PC-3 (cell line): Measurements from ENCODE around the gene ACBD7. TPM values are rescaled to one million over a fixed set of nuclear protein-coding genes. Genes with fewer than 3 reads are reported as not detected.

Experiments used
- ATAC-seq: fragments of 200-7000 bp; cut with Tn5 transposase; 2 replicates; pipeline ENCODE4 v1.9.1; 2020; ENCODE audit warnings: mild to moderate bottlenecking, moderate library complexity
- BruUV-seq: library from RNA; stranded (reverse); fragments of 400-500 nt; replicated peaks from 2 replicates; lab custom pipeline; 2021; lab: Mats Ljungman, UMichigan
- CTCF ChIA-PET: fragments of 300-600 bp; sonication (Branson Sonifier 250); formaldehyde crosslinking; loops from one replicate; lab custom pipeline; 2022; ENCODE audit warnings: antibody characterized with exemption; lab: Charles Lee
- POLR2A ChIA-PET: fragments of 300-600 bp; sonication (Branson Sonifier 250); formaldehyde crosslinking; loops from one replicate; lab custom pipeline; 2022; ENCODE audit warnings: antibody characterized with exemption; ENCODE audit not compliant: unreplicated experiment; lab: Charles Lee
- DNase-seq: peaks from one replicate; pipeline ENCODE4 v3.0.0-alpha.2; 2015
- H2AFZ ChIP-seq: fragments of 300-600 bp; sonication (generic); 2 replicates; pipeline ENCODE4 v1.6.0; 2016; ENCODE audit warnings: antibody characterized with exemption, low read length
- H3F3A ChIP-seq: fragments of 300-600 bp; sonication (generic); one replicate; pipeline ENCODE4 v1.6.0; 2017; ENCODE audit warnings: antibody characterized with exemption, low read length, control low read depth, mild to moderate bottlenecking; ENCODE audit not compliant: unreplicated experiment
- H3K27ac ChIP-seq: fragments of 300-600 bp; sonication (generic); 2 replicates; pipeline ENCODE4 v1.5.1; 2016; ENCODE audit warnings: mild to moderate bottlenecking, low read length
- H3K27me3 ChIP-seq: fragments of 300-600 bp; sonication (generic); 2 replicates; pipeline ENCODE4 v1.6.1; 2016; ENCODE audit warnings: low read length, mixed read lengths
- H3K36me3 ChIP-seq: fragments of 300-600 bp; sonication (generic); 2 replicates; pipeline ENCODE4 v1.6.1; 2016; ENCODE audit warnings: low read depth, mixed run types, low read length, mixed read lengths
- H3K4me1 ChIP-seq: fragments of 300-600 bp; sonication (generic); 2 replicates; pipeline ENCODE4 v1.5.1; 2016; ENCODE audit warnings: low read length; ENCODE audit not compliant: insufficient read depth
- H3K4me2 ChIP-seq: fragments of 300-600 bp; sonication (generic); 2 replicates; pipeline ENCODE4 v1.6.0; 2016; ENCODE audit warnings: low read length
- H3K4me3 ChIP-seq: fragments of 300-600 bp; sonication (generic); 2 replicates; pipeline ENCODE4 v1.5.1; 2016; ENCODE audit warnings: mild to moderate bottlenecking, low read length, mixed read lengths
- H3K79me2 ChIP-seq: fragments of 300-600 bp; sonication (generic); 2 replicates; pipeline ENCODE4 v1.6.1; 2017; ENCODE audit warnings: low read length, mixed read lengths
- H3K9ac ChIP-seq: fragments of 300-600 bp; sonication (generic); 2 replicates; pipeline ENCODE4 v1.6.0; 2016; ENCODE audit warnings: mild to moderate bottlenecking, low read length
- H3K9me2 ChIP-seq: fragments of 300-600 bp; sonication (generic); replicated peaks from 2 replicates; pipeline ENCODE4 v1.6.1; 2016; ENCODE audit warnings: mixed run types, low read length, mixed read lengths
- H3K9me3 ChIP-seq: fragments of 300-600 bp; sonication (generic); 2 replicates; pipeline ENCODE4 v1.6.1; 2016; ENCODE audit warnings: low read length, mixed read lengths
- H4K20me1 ChIP-seq: fragments of 300-600 bp; sonication (generic); 2 replicates; pipeline ENCODE4 v1.6.1; 2016; ENCODE audit warnings: low read length, mixed read lengths
- EZH2 ChIP-seq: fragments of 300-600 bp; sonication (generic); IDR thresholded peaks from one replicate; pipeline ENCODE4 v1.6.1; 2017; ENCODE audit warnings: antibody characterized with exemption, mild to moderate bottlenecking, low read length; ENCODE audit not compliant: unreplicated experiment
- EZH2phosphoT487 ChIP-seq: fragments of 300-600 bp; sonication (generic); IDR thresholded peaks from 2 replicates; pipeline ENCODE4 v1.6.1; 2018; ENCODE audit warnings: mild to moderate bottlenecking, antibody characterized with exemption, low read length, borderline replicate concordance
- intact Hi-C: fragments of 100-400 bp; cut with micrococcal nuclease; formaldehyde crosslinking; loops from 2 replicates; pipeline ENCODE4 v1.9.0; 2023
- total RNA-seq: library from RNA; depleted of rRNA; stranded (reverse); fragments of >200 nt; gene quantifications from 2 replicates; pipeline ENCODE4 v1.2.3, GENCODE V29; 2014
- TF ChIP-seq, protein P1 (sequence below): fragments of 300-600 bp; sonication (generic); conservative IDR thresholded peaks from 2 replicates; pipeline ENCODE4 v1.5.1; 2017; ENCODE audit warnings: antibody characterized with exemption, low read depth, mild to moderate bottlenecking, low read length

ACBD7 gene
- total RNA-seq, 1 experiment from 2014 or later = 5.4 TPM

DNA sequence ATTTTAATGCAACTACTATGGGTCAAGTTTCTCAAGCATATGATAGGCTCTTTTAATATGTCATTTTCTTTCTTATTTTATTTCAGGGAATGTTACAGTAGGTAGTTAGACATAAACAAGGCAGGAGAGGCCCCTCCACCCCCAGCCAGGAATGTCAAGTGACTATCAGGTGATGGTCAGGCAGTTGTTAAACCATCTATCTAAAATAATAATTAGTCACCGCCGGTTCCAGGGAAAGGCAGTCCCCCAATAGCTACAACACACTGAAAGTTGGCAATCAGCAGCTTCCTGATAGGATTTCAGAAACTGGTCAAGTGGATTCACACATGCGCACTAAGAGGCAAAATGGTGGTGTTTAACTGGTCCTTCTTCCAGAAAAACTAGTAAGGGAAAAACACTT is 35.5 kb downstream of the ACBD7 start:
- no TSS peak for BruUV-seq
- Histone ChIP-seq H3F3A (no peaks in the 10 kb centered on the region), H3K79me2 (no peaks in the 10 kb centered on the region), H3K4me1 (no peaks in the 10 kb centered on the region), H3K27ac (no peak overlapping the region), H3K9me3 (no peaks in the 10 kb centered on the region), H3K27me3 (no peaks in the 10 kb centered on the region), H3K4me2 (no peak overlapping the region), H3K4me3 (no peak overlapping the region), H3K9me2 (no peaks in the 10 kb centered on the region), H3K9ac (no peak overlapping the region), H2AFZ (no peak overlapping the region), H4K20me1 (no peaks in the 10 kb centered on the region), H3K36me3 (no peaks in the 10 kb centered on the region)
- CTCF ChIA-PET = no interaction called here
- ATAC-seq (no peak), DNase-seq (no peak)
- intact Hi-C loops = no loop called here
- POLR2A ChIA-PET = no interaction called here
- TF ChIP-seq, protein P1, sequence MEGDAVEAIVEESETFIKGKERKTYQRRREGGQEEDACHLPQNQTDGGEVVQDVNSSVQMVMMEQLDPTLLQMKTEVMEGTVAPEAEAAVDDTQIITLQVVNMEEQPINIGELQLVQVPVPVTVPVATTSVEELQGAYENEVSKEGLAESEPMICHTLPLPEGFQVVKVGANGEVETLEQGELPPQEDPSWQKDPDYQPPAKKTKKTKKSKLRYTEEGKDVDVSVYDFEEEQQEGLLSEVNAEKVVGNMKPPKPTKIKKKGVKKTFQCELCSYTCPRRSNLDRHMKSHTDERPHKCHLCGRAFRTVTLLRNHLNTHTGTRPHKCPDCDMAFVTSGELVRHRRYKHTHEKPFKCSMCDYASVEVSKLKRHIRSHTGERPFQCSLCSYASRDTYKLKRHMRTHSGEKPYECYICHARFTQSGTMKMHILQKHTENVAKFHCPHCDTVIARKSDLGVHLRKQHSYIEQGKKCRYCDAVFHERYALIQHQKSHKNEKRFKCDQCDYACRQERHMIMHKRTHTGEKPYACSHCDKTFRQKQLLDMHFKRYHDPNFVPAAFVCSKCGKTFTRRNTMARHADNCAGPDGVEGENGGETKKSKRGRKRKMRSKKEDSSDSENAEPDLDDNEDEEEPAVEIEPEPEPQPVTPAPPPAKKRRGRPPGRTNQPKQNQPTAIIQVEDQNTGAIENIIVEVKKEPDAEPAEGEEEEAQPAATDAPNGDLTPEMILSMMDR = no peak
- TF ChIP-seq EZH2 (no peak), EZH2phosphoT487 (no peak)

DNA sequence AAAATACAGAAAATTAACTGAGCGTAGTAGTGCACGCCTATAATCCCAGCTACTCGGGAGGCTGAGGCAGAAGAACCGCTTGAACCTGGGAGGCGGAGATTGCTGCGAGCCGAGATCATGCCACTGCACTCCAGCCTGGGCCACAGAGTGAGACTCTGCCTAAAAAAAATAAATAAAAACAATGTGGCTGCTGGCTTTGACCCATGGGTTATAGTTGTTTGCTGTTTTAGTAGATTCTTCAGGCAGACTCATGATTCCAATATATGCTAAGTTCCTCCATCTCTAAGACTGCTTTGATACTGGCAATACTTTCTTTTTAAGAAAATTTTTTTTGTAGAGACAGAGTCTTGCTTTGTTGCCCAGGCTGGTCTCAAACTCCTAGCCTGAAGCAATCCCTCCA is 36.5 kb downstream of the ACBD7 start:
- no peak for DNase-seq
- no TSS peak for BruUV-seq
- H3K79me2 ChIP-seq = no peaks in the 10 kb centered on the region
- no peak overlapping the region for H3K9ac ChIP-seq
- H4K20me1 ChIP-seq = no peaks in the 10 kb centered on the region
- H3K9me3 ChIP-seq = no peaks in the 10 kb centered on the region
- no peaks in the 10 kb centered on the region for H3K4me1 ChIP-seq
- no peaks in the 10 kb centered on the region for H3K9me2 ChIP-seq
- H3K27ac ChIP-seq = no peak overlapping the region
- CTCF ChIA-PET = no interaction called here
- H3K4me2 ChIP-seq = no peak overlapping the region
- POLR2A ChIA-PET = no interaction called here
- no peaks in the 10 kb centered on the region for H3K36me3 ChIP-seq
- TF ChIP-seq EZH2 (no peak), EZH2phosphoT487 (no peak)
- TF ChIP-seq, protein P1 = no peak
- no peak overlapping the region for H2AFZ ChIP-seq
- H3F3A ChIP-seq = no peaks in the 10 kb centered on the region
- H3K27me3 ChIP-seq = no peaks in the 10 kb centered on the region
- intact Hi-C loops = no loop called here
- H3K4me3 ChIP-seq = no peak overlapping the region
- ATAC-seq = no peak

DNA sequence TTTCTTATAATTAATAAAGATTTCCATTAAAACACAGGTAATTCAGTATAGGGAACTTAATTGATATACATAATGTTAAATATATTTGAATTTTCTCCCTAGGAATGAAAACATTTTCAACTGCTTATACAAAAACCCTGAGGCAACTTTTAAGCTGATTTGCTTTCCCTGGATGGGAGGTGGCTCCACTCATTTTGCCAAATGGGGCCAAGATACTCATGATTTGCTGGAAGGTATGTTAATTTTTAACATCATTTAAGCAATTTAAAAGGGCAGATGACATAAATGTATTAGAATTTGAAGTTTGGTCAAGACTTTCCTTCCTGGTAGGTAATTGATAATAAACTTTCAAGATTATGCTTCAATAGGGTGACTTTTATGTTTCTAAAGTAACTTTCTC is 39.0 kb downstream of the ACBD7 start:
- H3K9me3 ChIP-seq = no peaks in the 10 kb centered on the region
- no peak overlapping the region for H3K27ac ChIP-seq
- no peak for DNase-seq
- H3K4me1 ChIP-seq = peaks cover 7% of the 10 kb centered on the region; the same call in 1 of the 2 replicates
- no peak overlapping the region for H3K4me2 ChIP-seq
- TF ChIP-seq EZH2phosphoT487 (no peak), EZH2 (no peak)
- TF ChIP-seq, protein P1 = no peak
- H3K27me3 ChIP-seq = no peaks in the 10 kb centered on the region
- no peaks in the 10 kb centered on the region for H3F3A ChIP-seq
- no peaks in the 10 kb centered on the region for H3K79me2 ChIP-seq
- H3K4me3 ChIP-seq = no peak overlapping the region
- no peak for ATAC-seq
- H3K9ac ChIP-seq = no peak overlapping the region
- H4K20me1 ChIP-seq = no peaks in the 10 kb centered on the region
- CTCF ChIA-PET = no interaction called here
- no peak overlapping the region for H2AFZ ChIP-seq
- intact Hi-C loops = no loop called here
- no TSS peak for BruUV-seq
- H3K36me3 ChIP-seq = no peaks in the 10 kb centered on the region
- no peaks in the 10 kb centered on the region for H3K9me2 ChIP-seq
- POLR2A ChIA-PET = no interaction called here
